Measurements from ENCODE around the gene MSMB.

DNA sequence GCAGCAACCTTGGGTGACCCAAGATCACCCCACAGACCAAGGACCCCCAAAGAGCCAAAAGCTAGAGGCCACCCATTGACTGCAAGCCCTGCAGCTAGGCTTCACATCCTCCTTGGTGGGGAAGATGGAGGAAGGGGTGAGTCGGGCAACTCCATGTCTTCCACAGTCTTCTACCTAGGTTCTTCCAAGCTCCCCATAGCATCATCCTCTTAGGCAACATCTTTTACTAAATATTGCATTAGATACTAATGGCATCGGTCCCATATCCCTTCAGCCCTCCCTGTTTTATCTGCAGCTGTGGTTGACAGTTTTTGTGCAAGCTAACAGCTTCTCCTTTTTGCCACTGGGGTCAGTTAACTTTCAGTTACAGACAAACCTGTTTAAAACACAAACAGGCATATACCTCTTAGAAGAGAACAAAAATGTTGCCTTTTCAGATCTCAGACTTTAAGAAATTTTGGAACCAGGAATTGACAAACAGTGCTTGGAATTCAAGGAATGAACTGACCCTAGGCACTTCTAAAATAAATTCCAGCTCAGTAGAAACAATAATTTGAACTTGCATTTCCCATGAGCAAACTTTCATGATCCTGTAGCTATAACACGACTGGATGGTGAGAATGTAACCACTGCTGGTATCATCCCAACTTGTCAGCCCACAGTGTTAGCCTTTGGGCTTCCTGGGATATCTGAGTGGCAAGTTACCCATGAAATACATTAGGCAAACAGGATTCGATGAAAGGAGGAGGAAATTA, 33.9 kb upstream of the MSMB start:
- TF ChIP-seq CTCF (IDR thresholded peaks at IDR 0.05) = no peak
- TF ChIP-seq EP300 (IDR thresholded peaks at IDR 0.05; ENCODE audit: borderline replicate concordance in 1 of 2, low read depth in 1 of 2, low read length in 1 of 2) = no peak
- no peak for TF ChIP-seq NFIC (IDR thresholded peaks at IDR 0.05; ENCODE audit: borderline replicate concordance)
- TF ChIP-seq EZH2phosphoT487 (IDR thresholded peaks at IDR 0.05; ENCODE audit: borderline replicate concordance, low read depth) = no peak
- TF ChIP-seq JUND (IDR thresholded peaks at IDR 0.05) = no peak
- TF ChIP-seq POLR2AphosphoS5 (IDR thresholded peaks at IDR 0.05; ENCODE audit: low read depth, low read length) = no peak
- no peak for TF ChIP-seq SMC3 (IDR thresholded peaks at IDR 0.05; ENCODE audit: low read depth, low read length)
- TF ChIP-seq GABPA (IDR thresholded peaks at IDR 0.05; ENCODE audit: low read depth) = no peak
- no peak for TF ChIP-seq USF1 (IDR thresholded peaks at IDR 0.05; ENCODE audit: borderline replicate concordance, low read depth)
- no peak for TF ChIP-seq TAF1 (IDR thresholded peaks at IDR 0.05; ENCODE audit: borderline replicate concordance, low read depth, low read length)
